Ramos (cell line): ENCODE data around the gene ZC2HC1B.
"Not testable (repeated sequence)": the region's sequence is repeated elsewhere in the genome, so short reads cannot be mapped to it uniquely, and the experiment has no call there.

Source experiments
- in situ Hi-C: fragments of 300-500 bp; cut with MboI; formaldehyde crosslinking; loops from one replicate; pipeline ENCODE4 v1.14.3; 2022; ENCODE audit warnings: low sequenced_read_pairs; ENCODE audit not compliant: unreplicated experiment

ZC2HC1B gene, protein sequence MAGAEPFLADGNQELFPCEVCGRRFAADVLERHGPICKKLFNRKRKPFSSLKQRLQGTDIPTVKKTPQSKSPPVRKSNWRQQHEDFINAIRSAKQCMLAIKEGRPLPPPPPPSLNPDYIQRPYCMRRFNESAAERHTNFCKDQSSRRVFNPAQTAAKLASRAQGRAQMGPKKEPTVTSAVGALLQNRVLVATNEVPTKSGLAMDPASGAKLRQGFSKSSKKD

DNA sequence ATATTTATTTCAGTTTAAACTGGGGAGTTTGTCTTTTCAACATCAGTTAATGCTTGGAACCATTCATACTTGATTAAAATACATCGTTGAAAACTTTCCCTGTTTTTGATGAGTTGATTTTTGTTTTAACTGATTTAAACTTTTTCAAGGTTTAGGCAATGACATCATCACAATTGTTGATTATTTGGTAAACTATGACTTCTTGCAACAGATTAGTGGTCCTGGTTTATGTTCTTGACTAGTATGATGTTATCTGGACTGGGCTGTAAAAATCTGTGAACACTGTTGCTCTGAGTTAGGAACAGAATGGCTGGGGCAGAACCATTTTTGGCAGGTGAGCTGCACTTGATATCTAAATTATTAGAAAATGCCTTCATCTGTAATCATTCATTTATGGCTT is at the start of gene ZC2HC1B:
ZC2HC1B (plus strand) TSS at position 241 of the 400 bp plus-strand sequence; CDS start at position 307, 66 bp downstream.
- in situ Hi-C loops, result no loop called here

DNA sequence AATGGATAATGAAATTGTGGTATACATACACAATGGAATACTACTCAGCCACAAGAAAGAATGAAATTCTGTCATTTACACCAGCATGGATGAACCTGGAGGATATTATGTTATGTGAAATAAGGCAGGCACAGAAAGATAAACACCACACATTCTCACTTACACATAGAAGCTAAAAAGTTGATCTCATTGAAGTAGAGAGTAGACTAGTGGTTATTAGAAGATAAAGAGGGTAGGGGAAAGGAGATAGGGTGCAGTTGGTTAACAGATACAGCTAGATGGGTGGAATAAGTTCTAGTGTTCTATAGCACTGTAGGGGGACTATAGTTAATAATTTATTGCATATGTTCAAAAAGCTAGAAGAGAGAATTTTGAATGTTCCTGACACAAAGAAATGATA is 46.7 kb upstream of the ZC2HC1B start:
- in situ Hi-C loops, result no loop called here

DNA sequence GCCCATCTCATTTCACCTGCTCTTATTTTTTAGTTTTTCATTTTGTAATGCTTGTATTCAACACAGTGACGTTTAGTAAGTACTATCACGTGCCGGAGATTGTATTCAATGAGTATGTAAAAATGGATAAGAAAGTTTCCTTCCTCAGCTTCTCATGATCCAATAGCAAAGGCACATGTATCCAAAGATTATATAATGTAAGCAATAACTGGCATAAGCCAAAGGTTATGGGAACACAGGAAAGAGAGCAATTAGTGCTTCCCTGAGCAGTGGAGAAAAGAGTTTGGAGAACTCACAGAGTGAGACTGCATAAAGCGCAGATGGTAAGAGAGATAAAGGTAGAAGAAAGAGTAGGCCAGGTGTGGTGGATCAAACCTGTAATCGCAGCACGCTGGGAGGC is 42.9 kb upstream of the ZC2HC1B start:
- in situ Hi-C loops, result no loop called here

DNA sequence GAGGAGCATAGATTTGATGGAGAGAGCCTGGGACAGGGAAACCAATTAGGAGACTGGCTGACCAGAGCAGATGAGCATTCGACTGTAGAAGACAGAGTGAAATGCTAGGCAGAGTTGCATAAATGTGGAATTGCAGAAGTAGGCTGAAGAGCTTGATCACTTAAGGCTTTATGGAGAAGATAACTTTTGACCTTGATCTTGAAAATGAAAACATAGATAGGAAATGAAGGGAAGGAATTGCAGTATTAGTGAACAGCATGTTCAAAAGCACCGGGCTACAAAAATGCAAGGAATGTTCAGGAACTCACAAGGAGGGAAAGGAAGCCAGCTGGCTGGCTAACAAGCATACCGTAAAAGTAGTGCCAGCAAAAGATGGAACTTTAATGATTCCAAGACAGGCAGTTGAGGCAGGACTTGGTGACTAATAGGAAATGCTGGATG is 41.7 kb upstream of the ZC2HC1B start:
- in situ Hi-C loops, result no loop called here

DNA sequence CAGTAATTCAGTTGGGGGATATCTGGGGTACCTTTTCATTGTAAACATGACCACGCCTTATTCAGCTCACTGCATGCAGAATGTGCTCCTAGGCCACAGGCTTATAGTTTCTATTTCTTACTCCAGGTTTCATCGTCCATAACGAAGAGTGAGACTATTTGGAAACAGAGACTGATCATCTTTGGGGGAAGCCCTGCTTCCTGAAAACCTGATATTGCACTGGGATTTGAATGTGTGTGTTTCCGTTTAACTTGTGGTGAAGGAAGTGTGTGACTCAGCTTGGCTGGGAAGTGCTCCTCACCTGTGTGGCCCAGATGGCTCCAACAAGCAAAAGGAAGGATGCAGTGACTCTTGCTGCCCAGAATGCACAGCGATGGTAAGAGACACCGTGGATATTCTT is 40.7 kb upstream of the ZC2HC1B start:
- in situ Hi-C loops, result no loop called here

GRCh38 chr6:143828572-143828971 is 35.7 kb upstream of the ZC2HC1B start:
- in situ Hi-C loops, result no loop called here

DNA sequence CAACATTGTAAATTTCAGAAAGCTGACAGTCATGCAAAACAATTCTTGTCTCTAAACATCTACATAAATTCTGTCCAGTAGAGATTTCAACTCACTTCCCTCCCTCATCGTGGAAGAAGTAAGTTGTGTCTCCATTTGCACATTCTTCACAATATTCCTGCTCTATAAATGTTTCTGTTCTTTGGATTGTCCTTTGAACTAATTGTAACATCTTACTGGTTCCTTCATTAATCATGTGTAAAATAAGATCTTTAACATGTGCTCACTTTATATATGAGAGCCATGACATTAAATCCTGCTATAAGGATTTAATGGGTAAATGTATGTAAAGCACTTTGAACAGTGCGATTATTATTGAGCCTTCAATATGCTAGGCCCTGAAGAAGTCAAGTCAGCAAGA is 28.1 kb upstream of the ZC2HC1B start:
- in situ Hi-C loops, result no loop called here

DNA sequence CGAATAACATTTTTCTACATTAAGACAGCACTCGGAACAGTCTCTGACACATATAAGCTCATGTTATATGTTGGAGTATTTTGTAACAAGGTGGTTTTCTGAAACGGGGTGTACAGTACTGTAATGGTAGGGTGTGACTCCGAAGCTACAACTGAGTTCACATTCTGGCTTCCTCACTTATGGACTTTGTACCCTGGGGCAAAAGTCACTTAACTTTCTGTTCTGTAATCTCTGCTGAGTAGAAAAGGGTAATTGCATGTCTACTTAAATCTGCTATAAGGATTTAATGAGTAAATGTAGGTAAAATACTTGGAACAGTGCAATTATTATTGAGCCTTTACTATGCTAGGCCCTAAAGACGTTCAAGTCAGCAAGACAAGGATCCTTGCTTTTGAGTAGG is 25.9 kb upstream of the ZC2HC1B start:
- in situ Hi-C loops, result no loop called here

DNA sequence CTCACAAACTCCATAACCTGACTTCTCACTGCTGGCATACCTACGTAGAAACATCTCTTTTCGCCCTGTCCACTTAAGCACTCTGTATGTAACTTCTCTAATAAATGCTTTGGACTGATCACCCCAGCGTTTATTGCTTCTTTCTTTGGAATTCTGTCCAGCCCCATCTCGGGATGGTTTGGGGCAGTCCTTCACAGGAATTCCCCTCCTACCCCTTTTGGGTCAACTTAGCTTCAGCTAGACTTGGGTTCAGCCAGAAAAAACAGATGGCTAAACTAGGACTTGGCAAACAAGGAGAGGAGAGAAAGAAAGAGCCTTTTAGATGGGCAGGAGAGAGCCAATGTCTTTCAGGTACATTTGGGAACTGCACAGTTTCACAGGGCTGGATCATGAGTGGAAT is 25.1 kb upstream of the ZC2HC1B start:
- in situ Hi-C loops, result no loop called here

DNA sequence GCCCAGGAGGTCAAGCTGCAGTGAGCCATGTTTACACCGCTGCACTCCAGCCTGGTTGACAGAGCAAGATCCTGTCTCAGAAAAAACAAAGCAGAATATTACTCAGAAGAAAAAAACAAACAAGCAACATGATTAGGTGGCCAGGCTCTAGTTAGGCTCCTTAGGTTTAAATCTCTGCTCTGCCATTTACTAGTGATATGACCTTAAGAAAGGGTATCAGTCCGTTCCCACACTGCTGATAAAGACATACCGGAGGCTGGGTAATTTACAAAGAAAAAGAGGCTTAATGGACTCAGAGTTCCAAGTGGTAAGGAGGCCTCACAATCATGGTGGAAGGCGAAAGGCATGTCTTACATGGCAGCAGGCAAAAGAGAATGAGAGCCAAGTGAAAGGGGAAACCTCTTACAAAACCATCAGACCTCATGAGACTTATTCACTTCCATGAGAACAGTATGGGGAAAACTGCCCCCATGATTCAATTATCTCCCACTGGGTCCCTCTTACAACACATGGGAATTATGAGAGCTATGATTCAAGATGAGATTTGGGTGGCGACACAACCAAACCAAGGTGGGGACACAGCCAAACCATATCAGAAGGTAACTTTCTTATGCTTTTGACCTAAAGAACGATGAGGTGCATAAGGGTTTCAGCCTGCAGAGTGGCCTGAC is 23.5 kb upstream of the ZC2HC1B start:
- in situ Hi-C loops, result no loop called here

DNA sequence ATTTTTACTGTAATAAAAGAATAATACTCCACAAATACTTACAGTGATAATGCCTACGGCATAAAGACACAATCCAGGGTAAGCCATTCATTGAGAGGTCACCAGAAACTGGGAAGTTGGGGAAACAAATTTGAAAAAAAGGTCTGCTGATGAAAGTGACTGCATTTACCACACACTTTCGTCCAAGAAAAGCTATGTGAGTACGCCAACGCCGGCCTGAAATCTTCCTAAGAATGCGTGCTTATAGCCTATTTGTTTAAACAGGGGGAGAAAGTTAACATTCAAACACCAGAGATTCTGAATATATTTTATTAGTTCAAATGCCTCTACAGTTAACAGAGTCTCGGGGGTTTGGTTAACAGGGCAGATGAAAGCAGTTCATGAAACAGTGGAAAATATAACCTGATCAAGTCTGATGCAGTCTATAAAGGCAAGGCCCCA is 21.8 kb upstream of the ZC2HC1B start:
- in situ Hi-C loops, result no loop called here

GRCh38 chr6:143842902-143843676 is 21.2 kb upstream of the ZC2HC1B start, which contains the start of gene LTV1:
Gene LTV1, plus strand, starts transcription at chr6:143843338. Its CDS starts 140 bp downstream, at chr6:143843478.
- in situ Hi-C loops, result no loop called here

DNA sequence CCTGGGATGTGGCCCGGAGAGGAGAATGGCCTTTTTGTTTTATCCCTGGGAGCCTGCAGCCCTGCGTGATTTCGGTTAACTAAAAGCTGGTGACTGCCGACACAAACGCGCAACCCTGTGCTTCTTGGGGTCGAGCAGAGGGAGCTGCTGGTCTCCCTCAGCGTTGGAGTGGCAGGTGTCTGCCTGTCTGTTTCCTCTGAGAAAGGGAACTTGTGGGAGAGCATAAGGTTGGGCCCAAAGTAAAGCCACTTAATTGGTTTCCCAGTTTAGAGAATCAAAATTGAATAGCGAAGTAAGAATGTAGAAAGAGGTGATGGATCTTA is 20.6 kb upstream of the ZC2HC1B start:
- in situ Hi-C loops, result no loop called here

DNA sequence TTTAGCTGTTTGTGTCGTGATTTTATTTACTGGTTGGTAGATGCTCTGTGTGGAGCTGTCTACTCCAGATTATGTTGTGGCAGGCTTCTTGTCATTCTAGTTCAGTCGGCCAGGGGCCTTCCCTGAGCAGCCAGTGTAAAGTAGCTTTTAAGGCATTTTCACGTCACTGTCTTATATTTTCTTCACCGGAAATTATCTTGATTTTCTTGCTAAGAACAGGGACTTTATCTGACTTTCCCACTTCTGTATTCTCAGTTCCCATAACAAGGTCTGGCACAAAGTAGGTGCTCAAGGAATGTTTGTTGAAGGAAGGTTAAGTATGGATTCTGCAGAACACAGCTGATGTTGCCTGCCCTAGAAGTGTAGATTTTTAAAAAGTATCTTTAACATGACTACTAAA is 20.3 kb upstream of the ZC2HC1B start:
- in situ Hi-C loops, result no loop called here

GRCh38 chr6:143845033-143845432 is 19.2 kb upstream of the ZC2HC1B start:
- in situ Hi-C loops, result no loop called here

DNA sequence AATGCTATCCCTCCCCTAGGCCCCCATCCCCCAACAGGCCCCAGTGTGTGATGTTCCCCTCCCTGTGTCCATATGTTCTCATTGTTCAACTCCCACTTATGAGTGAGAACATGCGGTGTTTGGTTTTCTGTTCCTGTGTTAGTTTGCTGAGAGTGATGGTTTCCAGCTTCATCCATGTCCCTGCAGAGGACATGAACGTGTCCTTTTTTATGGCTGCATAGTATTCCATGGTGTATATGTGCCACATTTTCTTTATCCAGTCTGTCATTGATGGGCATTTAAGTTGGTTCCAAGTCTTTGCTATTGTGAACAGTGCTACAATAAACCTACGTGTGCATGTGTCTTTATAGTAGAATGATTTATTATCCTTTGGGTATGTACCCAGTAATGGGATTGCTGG is 12.6 kb upstream of the ZC2HC1B start:
- in situ Hi-C loops, result not testable (repeated sequence)

DNA sequence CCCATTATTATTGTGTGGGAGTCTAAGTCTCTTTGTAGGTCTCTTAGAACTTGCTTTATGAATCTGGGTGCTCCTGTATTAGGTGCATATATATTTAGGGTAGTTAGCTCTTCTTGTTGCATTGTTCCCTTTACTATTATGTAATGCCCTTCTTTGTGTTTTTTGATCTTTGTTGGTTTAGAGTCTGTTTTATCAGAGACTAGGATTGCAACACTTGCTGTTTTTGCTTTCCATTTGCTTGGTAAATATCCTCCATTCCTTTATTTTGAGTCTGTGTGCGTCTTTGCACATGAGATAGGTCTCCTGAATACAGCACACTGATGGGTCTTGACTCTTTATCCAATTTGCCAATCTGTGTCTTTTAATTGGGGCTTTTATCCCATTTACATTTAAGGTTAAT is 9.2 kb upstream of the ZC2HC1B start:
- in situ Hi-C loops, result not testable (repeated sequence)

GRCh38 chr6:143856762-143857161 is 7.5 kb upstream of the ZC2HC1B start:
- in situ Hi-C loops, result not testable (repeated sequence)

- in situ Hi-C loops, result no loop called here
These were observed 6.6 kb upstream of the ZC2HC1B start for GRCh38 chr6:143857651-143858050.

DNA sequence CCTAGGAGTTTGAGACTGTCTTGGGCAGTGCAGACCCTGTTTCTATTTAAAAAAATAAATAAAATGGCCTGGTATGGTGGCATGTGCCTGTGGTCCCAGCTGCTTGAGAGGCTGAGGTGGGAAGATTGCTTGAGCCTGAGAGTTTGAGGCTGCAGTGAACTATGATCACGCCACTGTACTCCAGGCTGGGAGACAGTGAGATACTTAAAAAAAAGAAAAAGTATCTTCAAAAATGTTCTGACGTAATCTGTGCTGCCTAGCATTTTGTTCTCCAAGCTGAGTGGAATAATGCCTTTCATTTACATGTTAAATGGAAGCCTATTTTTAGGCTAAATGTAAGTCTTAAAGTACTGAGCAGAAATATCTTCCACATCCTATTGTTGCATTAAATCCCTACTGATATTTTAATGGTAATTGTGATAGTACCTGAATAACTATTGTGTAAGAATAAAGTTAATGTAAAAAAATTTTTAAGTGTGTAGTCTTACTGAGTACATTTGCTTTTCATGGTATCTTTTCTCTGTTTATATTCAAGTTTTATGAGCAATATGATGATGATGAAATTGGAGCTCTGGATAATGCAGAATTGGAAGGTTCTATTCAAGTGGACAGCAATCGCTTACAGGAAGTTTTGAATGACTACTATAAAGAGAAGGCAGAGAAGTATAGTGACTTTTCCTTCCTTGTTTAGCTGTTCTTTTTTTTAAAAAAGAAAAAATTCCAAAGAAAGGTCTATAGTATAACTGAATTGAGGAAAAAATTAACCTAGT is 4.2 kb upstream of the ZC2HC1B start:
- in situ Hi-C loops, result no loop called here

- in situ Hi-C loops, result no loop called here
These were observed 503 bp upstream of the ZC2HC1B start for GRCh38 chr6:143863771-143864170.
